Subcutaneous adipose tissue (tissue), 4 donors: ENCODE measurements around the gene MAST4. TPM values are rescaled to one million over a fixed set of nuclear protein-coding genes. Genes with fewer than 3 reads are reported as not detected.

Experiments
- CTCF ChIP-seq: fragments of 450-650 bp; IDR thresholded peaks from one replicate; pipeline ENCODE4 v1.5.1; 2016; ENCODE audit warnings: low read depth, mild to moderate bottlenecking, control low read depth, antibody characterized with exemption, moderate library complexity
- total RNA-seq, 4 donors: library from RNA; depleted of rRNA; stranded (reverse); fragments of >200 nt; gene quantifications; one replicate each; pipeline ENCODE4 v1.1.0, GENCODE V29; 2016

The MAST4 gene
- 10 to 100 TPM; 35.2 to 60.7 (median 52.9) TPM for total RNA-seq

GRCh38 chr5:66595756-66596635 lies at the start of gene MAST4:
TSS of gene MAST4 (plus strand) at chr5:66596393. CDS start at chr5:66596656, 263 bp downstream.
- no peak for TF ChIP-seq CTCF

GRCh38 chr5:66546541-66546940 lies 49.7 kb upstream of the MAST4 start:
- TF ChIP-seq CTCF: no peak

GRCh38 chr5:66551338-66551737 lies 44.9 kb upstream of the MAST4 start:
- TF ChIP-seq CTCF: no peak

- TF ChIP-seq CTCF: no peak
These were observed 44.2 kb upstream of the MAST4 start for GRCh38 chr5:66551945-66552344.

GRCh38 chr5:66553368-66553912 lies 42.8 kb upstream of the MAST4 start:
- TF ChIP-seq CTCF: no peak

GRCh38 chr5:66553916-66554575 lies 42.1 kb upstream of the MAST4 start:
- TF ChIP-seq CTCF: no peak

- TF ChIP-seq CTCF: no peak
These were observed 41.3 kb upstream of the MAST4 start for GRCh38 chr5:66554884-66555283.
